SK-N-SH (cell line): ENCODE measurements around the gene VPS26A. TPM values are rescaled to one million over a fixed set of nuclear protein-coding genes. Genes with fewer than 3 reads are reported as not detected.
A peak's percentile ranks its signal among the peaks of the same experiment; 100 is the strongest.
"Not testable (repeated sequence)": the region's sequence is repeated elsewhere in the genome, so short reads cannot be mapped to it uniquely, and the experiment has no call there.

ENCODE experiments used
- CTCF ChIA-PET: fragments of 300-600, 350-600 bp; formaldehyde crosslinking; extraction: SDS; loops from one replicate; lab custom pipeline; 2021; lab: Yijun Ruan, JAX
- POLR2A ChIA-PET: fragments of 350-600 bp; sonication (Branson Sonifier 250); formaldehyde crosslinking; extraction: SDS; loops from one replicate; lab custom pipeline; 2020; ENCODE audit warnings: antibody characterized with exemption, inconsistent platforms; lab: Yijun Ruan, JAX
- DNase-seq: peaks from one replicate; pipeline ENCODE4 v3.0.0; 2012
- H2AFZ ChIP-seq: fragments of 200-600 bp; sonication (generic); 2 replicates; pipeline ENCODE4 v1.8.1; 2016; ENCODE audit warnings: antibody characterized with exemption, mild to moderate bottlenecking, low read depth
- H3F3A ChIP-seq: fragments of 200-600 bp; sonication (generic); replicated peaks from 2 replicates; pipeline ENCODE3; 2016; ENCODE audit warnings: antibody characterized with exemption, mild to moderate bottlenecking; ENCODE audit not compliant: insufficient read depth
- H3K27ac ChIP-seq, 2 experiments: fragments of 200-500 bp in 1 of 2; fragments of 200-600 bp in 1 of 2; sonication (Bioruptor generic) in 1 of 2; sonication (generic), shearing (Covaris generic) in 1 of 2; 2 replicates each; pipeline versions ENCODE4 v1.5.1 to v1.6.1; 2014 to 2016; ENCODE audit warnings: low read depth in 2 of 2, inconsistent platforms in 1 of 2, low read length in 1 of 2, mild to moderate bottlenecking in 1 of 2, mixed read lengths in 1 of 2
- H3K27me3 ChIP-seq: fragments of 200-600 bp; sonication (generic), shearing (Covaris generic); 2 replicates; pipeline ENCODE4 v1.6.1; 2016; ENCODE audit warnings: mixed run types; ENCODE audit not compliant: insufficient read depth
- H3K36me3 ChIP-seq, 2 experiments: fragments of 200-500 bp in 1 of 2; fragments of 200-600 bp in 1 of 2; sonication (Bioruptor generic) in 1 of 2; sonication (generic) in 1 of 2; replicated peaks in 1 of 2; 2 replicates each; pipeline versions ENCODE3 to v1.5.1; 2014 to 2016; ENCODE audit warnings: low read length in 1 of 2, mild to moderate bottlenecking in 1 of 2; ENCODE audit not compliant: insufficient read depth in 2 of 2, control insufficient read depth in 1 of 2
- H3K4me1 ChIP-seq, 2 experiments: fragments of 200-500 bp in 1 of 2; fragments of 200-600 bp in 1 of 2; sonication (Bioruptor generic) in 1 of 2; sonication (generic), shearing (Covaris generic) in 1 of 2; 2 replicates each; pipeline versions ENCODE4 v1.5.1 to v1.6.1; 2014 to 2016; ENCODE audit warnings: low read depth in 1 of 2, low read length in 1 of 2, mixed run types in 1 of 2; ENCODE audit not compliant: insufficient read depth in 2 of 2, control insufficient read depth in 1 of 2
- H3K4me2 ChIP-seq: fragments of 200-600 bp; sonication (generic), shearing (Covaris generic); 2 replicates; pipeline ENCODE4 v1.6.1; 2017; ENCODE audit warnings: mixed run types
- H3K4me3 ChIP-seq, 2 experiments: fragments of 200-500 bp in 1 of 2; fragments of 200-600 bp in 1 of 2; sonication (Bioruptor generic) in 1 of 2; sonication (generic), shearing (Covaris generic) in 1 of 2; 2 replicates each; pipeline versions ENCODE4 v1.5.1 to v1.8.1; 2014 to 2016; ENCODE audit warnings: low read depth in 2 of 2, inconsistent platforms in 1 of 2, low read length in 1 of 2, mild to moderate bottlenecking in 1 of 2, mixed read lengths in 1 of 2, moderate library complexity in 1 of 2
- H3K79me2 ChIP-seq: fragments of 200-600 bp; sonication (generic); 2 replicates; pipeline ENCODE4 v1.8.1; 2017; ENCODE audit warnings: mild to moderate bottlenecking; ENCODE audit not compliant: insufficient read depth
- H3K9ac ChIP-seq: fragments of 200-600 bp; sonication (generic); 2 replicates; pipeline ENCODE4 v1.6.1; 2017; ENCODE audit warnings: mixed run types
- H3K9me2 ChIP-seq: fragments of 200-600 bp; sonication (generic); 2 replicates; pipeline ENCODE4 v1.6.1; 2017; ENCODE audit warnings: mixed run types
- H3K9me3 ChIP-seq: fragments of 200-600 bp; sonication (generic); 2 replicates; pipeline ENCODE4 v1.6.1; 2017; ENCODE audit warnings: mixed run types, mild to moderate bottlenecking, moderate library complexity
- H4K20me1 ChIP-seq: fragments of 200-600 bp; sonication (generic); 2 replicates; pipeline ENCODE4 v1.6.1; 2017; ENCODE audit warnings: mild to moderate bottlenecking, mixed run types; ENCODE audit not compliant: insufficient read depth
- EZH2phosphoT487 ChIP-seq: fragments of 200-600 bp; sonication (generic); IDR thresholded peaks from 2 replicates; pipeline ENCODE4 v1.6.1; 2017; ENCODE audit warnings: low read depth, mixed run types, mild to moderate bottlenecking, antibody characterized with exemption, moderate library complexity, borderline replicate concordance
- FOXJ3 ChIP-seq: sonication (generic); formaldehyde crosslinking; IDR thresholded peaks from 2 replicates; pipeline ENCODE4 v1.5.1; 2020; ENCODE audit warnings: mild to moderate bottlenecking, missing genetic modification reagents
- GABPA ChIP-seq: IDR thresholded peaks from 2 replicates; pipeline ENCODE4 v1.4.0; 2012; ENCODE audit warnings: low read depth, mild to moderate bottlenecking
- GATA2 ChIP-seq: sonication (generic); formaldehyde crosslinking; IDR thresholded peaks from 2 replicates; pipeline ENCODE4 v1.5.0; 2020; ENCODE audit warnings: mild to moderate bottlenecking, missing genetic modification reagents
- IRF3 ChIP-seq: fragments of 150-350 bp; IDR thresholded peaks from 2 replicates; pipeline ENCODE4 v1.6.1; 2016; ENCODE audit warnings: mild to moderate bottlenecking, low read depth, low read length
- NFIC ChIP-seq: IDR thresholded peaks from 2 replicates; pipeline ENCODE4 v1.4.0; 2012; ENCODE audit warnings: borderline replicate concordance
- REST ChIP-seq: IDR thresholded peaks from 2 replicates; pipeline ENCODE4 v1.6.1; 2012; ENCODE audit warnings: mild to moderate bottlenecking, low read depth, low read length, moderate library complexity
- RXRA ChIP-seq: IDR thresholded peaks from 2 replicates; pipeline ENCODE4 v1.4.0; 2012; ENCODE audit warnings: low read depth, mild to moderate bottlenecking, borderline replicate concordance
- TCF12 ChIP-seq: IDR thresholded peaks from 2 replicates; pipeline ENCODE4 v1.4.0; 2012
- TEAD4 ChIP-seq: IDR thresholded peaks from 2 replicates; pipeline ENCODE4 v1.4.0; 2012; ENCODE audit warnings: mild to moderate bottlenecking, borderline replicate concordance; ENCODE audit not compliant: insufficient read depth
- ZBTB33 ChIP-seq: IDR thresholded peaks from 2 replicates; pipeline ENCODE4 v1.4.0; 2012; ENCODE audit warnings: low read depth, borderline replicate concordance
- WGBS: methylation state at CpG from one replicate; pipeline ENCODE4 v1.1.6; 2017; ENCODE audit warnings: low lambda C conversion rate; 5-methylcytosine and 5-hydroxymethylcytosine counted together
- polyA plus RNA-seq, 3 experiments: library from polyadenylated mRNA; depleted of rRNA; stranded (reverse); fragments of >200 nt; gene quantifications; 2 replicates each; pipeline ENCODE4 v1.2.3, GENCODE V29; 2012
- TF ChIP-seq, protein P1 (sequence below): fragments of 200-600 bp; sonication (generic); IDR thresholded peaks from 2 replicates; pipeline ENCODE4 v1.6.1; 2017; ENCODE audit warnings: antibody characterized with exemption, mild to moderate bottlenecking, moderate library complexity

VPS26A gene
- polyA plus RNA-seq, 1 of the 3 experiments (the other 2 are of a cell fraction) = 10.6 TPM

DNA sequence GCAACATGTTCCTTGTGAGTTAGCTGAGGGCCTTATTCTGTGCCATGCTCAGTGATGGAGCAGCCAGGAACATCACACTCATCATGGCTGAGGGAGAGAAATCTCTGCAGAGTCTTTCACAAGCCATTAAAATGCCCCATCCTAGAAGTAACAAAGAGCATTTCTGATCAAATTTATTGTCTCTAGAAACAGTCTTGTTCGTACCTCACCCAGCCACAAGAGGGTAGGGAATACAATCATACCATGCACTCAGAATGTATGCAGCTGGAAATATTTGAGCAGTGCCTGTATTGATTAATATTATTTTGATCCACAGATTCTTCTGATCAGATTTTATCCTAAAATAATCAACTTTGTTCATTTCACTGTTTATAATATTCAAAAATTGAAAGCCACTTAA, 17.3 kb downstream of the VPS26A start:
- Histone ChIP-seq H3K4me3 (no peak overlapping the region), H3K9ac (no peak overlapping the region), H3K4me2 (no peak overlapping the region), H3K27me3 (no peaks in the 10 kb centered on the region), H3K9me3 (no peaks in the 10 kb centered on the region), H3F3A (peaks cover 13% of the 10 kb centered on the region), H3K4me1 (no peaks in the 10 kb centered on the region), H2AFZ (no peak overlapping the region), H4K20me1 (peaks cover 22% of the 10 kb centered on the region; the same call in 1 of the 2 replicates), H3K36me3 (peaks cover 11 to 32% of the 10 kb centered on the region in 2 experiments), H3K79me2 (peaks cover 86% of the 10 kb centered on the region), H3K27ac (no peak overlapping the region), H3K9me2 (no peaks in the 10 kb centered on the region)
- TF ChIP-seq EZH2phosphoT487 = no peak
- no peak for TF ChIP-seq NFIC
- TF ChIP-seq GATA2 = no peak
- TF ChIP-seq FOXJ3 (CRISPR knock-in tag) = no peak
- TF ChIP-seq, protein P1, sequence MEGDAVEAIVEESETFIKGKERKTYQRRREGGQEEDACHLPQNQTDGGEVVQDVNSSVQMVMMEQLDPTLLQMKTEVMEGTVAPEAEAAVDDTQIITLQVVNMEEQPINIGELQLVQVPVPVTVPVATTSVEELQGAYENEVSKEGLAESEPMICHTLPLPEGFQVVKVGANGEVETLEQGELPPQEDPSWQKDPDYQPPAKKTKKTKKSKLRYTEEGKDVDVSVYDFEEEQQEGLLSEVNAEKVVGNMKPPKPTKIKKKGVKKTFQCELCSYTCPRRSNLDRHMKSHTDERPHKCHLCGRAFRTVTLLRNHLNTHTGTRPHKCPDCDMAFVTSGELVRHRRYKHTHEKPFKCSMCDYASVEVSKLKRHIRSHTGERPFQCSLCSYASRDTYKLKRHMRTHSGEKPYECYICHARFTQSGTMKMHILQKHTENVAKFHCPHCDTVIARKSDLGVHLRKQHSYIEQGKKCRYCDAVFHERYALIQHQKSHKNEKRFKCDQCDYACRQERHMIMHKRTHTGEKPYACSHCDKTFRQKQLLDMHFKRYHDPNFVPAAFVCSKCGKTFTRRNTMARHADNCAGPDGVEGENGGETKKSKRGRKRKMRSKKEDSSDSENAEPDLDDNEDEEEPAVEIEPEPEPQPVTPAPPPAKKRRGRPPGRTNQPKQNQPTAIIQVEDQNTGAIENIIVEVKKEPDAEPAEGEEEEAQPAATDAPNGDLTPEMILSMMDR = no peak
- TF ChIP-seq GABPA = no peak
- no peak for TF ChIP-seq RXRA
- no peak for TF ChIP-seq REST
- TF ChIP-seq IRF3 = no peak
- no peak for TF ChIP-seq ZBTB33
- no peak for TF ChIP-seq TEAD4
- TF ChIP-seq TCF12 = no peak
- WGBS = 79% methylated on average over 1 of the region's 1 CpG
- ChIA-PET CTCF (no interaction called here), POLR2A (no interaction called here)
- peak; percentile 4 for DNase-seq

DNA sequence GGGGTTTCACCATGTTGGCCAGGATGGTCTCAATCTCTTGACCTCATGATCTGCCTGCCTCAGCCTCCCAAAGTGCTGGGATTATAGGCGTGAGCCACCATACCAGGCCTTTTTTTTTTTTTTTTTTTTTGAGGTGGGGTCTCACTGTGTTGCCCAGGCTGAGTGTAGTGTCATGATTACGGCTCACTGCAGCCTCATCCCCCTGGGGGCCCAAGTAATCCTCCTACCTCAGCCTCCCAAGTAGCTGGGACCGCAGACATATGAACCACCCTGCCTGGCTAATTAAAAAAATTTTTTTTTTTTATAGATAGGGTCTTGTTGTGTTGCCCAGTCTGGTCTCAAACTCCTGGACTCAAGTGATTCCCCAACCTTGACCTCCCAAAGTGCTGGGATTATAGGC, 18.1 kb downstream of the VPS26A start:
- H3K27ac ChIP-seq, H3K4me3 ChIP-seq, H3K27me3 ChIP-seq, H3K9ac ChIP-seq, H3K4me1 ChIP-seq, H3K9me3 ChIP-seq, H3K9me2 ChIP-seq, H3K4me2 ChIP-seq, CTCF ChIA-PET, H2AFZ ChIP-seq, DNase-seq, POLR2A ChIA-PET: not testable (repeated sequence)
- peaks cover 30% of the 10 kb centered on the region; the same call in 1 of the 2 replicates for H4K20me1 ChIP-seq
- H3F3A ChIP-seq = peaks cover 17% of the 10 kb centered on the region
- H3K79me2 ChIP-seq = peaks cover 86% of the 10 kb centered on the region
- WGBS = 97% methylated on average over 3 of the region's 3 CpGs
- peaks cover 10 to 33% of the 10 kb centered on the region in 2 experiments for H3K36me3 ChIP-seq
